ENCODE data around the gene KBTBD12. TPM values are rescaled to one million over a fixed set of nuclear protein-coding genes. Genes with fewer than 3 reads are reported as not detected.
A peak's percentile ranks its signal among the peaks of the same experiment; 100 is the strongest.

KBTBD12 gene
- total RNA-seq, 1 experiment from 2014 or later, result not detected

DNA sequence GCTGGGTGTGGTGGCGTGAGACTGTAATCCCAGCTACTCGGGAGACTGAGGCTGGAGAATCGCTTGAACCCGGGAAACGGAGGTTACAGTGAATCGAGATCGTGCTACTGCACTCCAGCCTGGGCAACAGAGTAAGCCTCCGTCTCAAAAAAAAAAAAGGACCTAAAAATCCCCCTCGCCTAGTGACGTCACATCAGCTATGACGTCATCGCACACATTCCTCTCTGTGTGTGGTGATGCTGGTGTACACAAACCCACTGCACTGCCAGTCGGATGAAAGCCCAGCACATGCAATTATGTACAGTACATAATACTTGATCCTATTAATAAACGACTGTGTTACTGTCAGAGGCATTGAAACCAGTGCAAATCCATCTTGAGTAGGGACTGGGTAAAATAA is 97.0 kb downstream of the KBTBD12 start:
- peak; percentile 38 for DNase-seq (ENCODE audit: low read depth)

DNA sequence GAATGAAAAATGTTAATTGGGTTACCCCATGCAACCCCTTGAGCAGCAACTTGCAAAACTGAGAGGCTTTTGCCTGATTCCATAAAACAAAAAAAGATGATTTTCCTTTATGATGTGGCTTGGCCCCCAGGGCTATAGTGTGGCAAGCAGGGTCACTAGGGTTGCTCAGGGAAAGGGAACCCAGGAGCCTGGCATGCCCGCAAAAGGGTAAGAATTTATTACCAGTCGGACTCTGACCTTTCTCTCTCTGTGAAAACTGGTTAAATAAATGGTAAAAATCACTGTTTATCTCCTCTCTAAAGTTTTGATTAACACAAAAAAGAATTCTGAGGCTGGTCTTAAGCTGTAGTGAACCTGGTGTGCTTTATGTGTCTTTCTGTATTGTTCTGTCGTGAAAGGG is 99.5 kb downstream of the KBTBD12 start:
- DNase-seq (ENCODE audit: low read depth), result no peak

DNA sequence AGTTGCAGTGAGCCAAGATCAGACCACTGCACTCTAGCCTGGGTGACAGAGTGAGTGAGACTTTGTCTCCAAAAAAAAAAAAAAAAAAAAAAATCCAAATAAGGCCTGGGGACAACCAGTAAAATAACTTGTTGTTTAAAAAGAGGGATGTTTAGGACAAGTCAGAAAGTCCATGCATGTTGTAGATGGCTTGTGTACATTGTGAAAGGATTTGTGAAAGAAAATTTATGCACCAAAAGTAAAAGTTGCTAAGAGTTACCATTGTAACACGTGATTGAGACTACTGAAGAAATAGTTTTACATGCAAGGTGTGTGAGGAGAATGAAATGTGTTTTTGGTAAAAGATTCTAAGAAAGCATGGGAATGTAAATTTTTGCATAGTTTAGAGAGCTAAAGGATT is 101.5 kb downstream of the KBTBD12 start:
- DNase-seq (ENCODE audit: low read depth), result no peak

DNA sequence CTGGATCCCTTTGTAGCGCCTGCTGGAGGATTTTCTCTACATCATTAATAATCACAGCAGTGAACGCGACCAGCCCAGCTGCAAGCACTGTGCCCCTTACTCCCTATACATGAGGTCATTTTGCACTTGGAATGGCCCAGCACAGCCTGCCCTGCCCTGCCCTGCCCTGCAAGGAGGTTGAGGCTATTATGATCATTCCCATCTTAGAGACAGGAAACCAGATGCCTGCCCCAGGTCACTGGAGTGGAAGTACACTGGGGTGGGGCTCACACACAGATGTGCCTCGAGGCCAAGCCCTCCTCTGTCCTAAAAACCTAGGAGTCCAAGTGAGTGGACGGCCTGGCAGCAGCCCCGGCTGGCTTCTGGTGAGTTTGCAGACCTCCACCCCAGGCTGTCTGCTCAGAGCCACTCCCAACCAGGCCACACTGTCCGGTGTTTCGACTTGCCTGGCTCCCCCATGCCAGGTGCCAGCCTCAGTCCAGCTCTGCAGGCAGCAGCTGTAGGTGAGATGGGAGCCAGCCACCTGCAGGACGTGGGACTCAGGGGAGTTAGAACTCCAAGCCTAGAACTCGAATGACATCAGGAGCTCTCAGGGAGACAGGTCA is 106.8 kb downstream of the KBTBD12 start:
- DNase-seq (ENCODE audit: low read depth), result no peak

DNA sequence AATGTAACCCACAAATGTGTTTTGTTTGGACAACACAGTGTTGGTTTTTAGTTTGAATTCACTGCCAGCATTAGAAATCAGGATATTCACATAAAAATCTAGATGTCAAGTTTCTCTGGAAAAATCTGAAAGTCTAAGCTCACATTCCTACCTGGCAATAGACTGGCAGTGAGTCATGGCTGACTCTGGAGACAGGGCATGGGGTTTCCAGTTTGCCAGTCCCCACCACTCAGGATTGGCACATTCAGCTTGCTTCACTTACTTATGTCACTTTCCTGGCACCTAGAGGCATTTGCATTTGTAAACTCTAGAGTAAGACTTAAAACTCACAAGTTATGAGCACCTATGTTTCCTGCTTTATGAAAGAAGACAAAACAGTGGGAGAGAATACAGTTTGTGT is 118.1 kb downstream of the KBTBD12 start:
- DNase-seq (ENCODE audit: low read depth), result no peak

DNA sequence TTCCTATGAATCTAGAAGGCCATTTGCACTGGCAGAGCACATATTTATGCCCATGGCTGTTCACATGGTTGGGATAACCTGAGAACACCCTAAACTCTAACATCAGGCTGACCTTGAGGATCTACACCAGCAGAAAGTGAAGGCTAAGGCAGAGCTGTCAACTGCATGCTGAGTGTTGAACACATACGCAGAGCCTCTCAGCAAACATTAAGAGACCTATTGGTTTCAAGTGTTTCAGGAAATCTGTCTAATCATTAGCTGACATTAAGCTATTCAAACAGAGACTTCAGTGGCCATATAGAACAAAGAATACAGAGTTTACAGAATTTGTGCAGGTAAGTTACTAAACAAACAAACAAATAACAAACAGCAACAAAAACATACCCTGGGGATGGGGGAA is 121.1 kb downstream of the KBTBD12 start:
- no peak for DNase-seq (ENCODE audit: low read depth)

Other genes with a start within 250 kb of the KBTBD12 start
- gene ABTB1, start 242.3 kb upstream of the KBTBD12 start, total RNA-seq (2014; rRNA removed; shearing (Covaris generic)), result 0.95 and 2.4 TPM in 2 replicates
- gene MGLL, start 92.7 kb upstream of the KBTBD12 start, total RNA-seq (2014; rRNA removed; shearing (Covaris generic)), result 32.1 and 37.1 TPM in 2 replicates
- gene SEC61A1, start 137.2 kb downstream of the KBTBD12 start, total RNA-seq (2014; rRNA removed; shearing (Covaris generic)), result 220 and 235 TPM in 2 replicates
- gene RUVBL1, start 208.6 kb downstream of the KBTBD12 start, total RNA-seq (2014; rRNA removed; shearing (Covaris generic)), result 154 and 167 TPM in 2 replicates
- gene EEFSEC, start 238.2 kb downstream of the KBTBD12 start, total RNA-seq (2014; rRNA removed; shearing (Covaris generic)), result 1.4 and 4.4 TPM in 2 replicates

Data from Daoy (cell line).